Suprapubic skin (tissue), 3 donors: ENCODE results near the gene CSF1.

Source experiments
- EP300 ChIP-seq: sonication (generic); formaldehyde crosslinking; IDR thresholded peaks from one replicate; pipeline ENCODE4 v1.6.1; 2017; ENCODE audit warnings: antibody characterized with exemption
- POLR2A ChIP-seq, 2 donors: fragments of 450-650 bp; IDR thresholded peaks; one replicate each; pipeline ENCODE4 v1.6.1; 2017; ENCODE audit warnings: antibody characterized with exemption in 2 of 2, mild to moderate bottlenecking in 2 of 2, moderate library complexity in 2 of 2
- TF ChIP-seq, protein P1 (sequence below), 2 donors: fragments of 200-600 bp in 1 of 2; fragments of 450-650 bp in 1 of 2; sonication (generic) in 1 of 2; IDR thresholded peaks; one replicate each; pipeline ENCODE4 v1.5.1; 2016 to 2019; ENCODE audit warnings: antibody characterized with exemption in 2 of 2, mild to moderate bottlenecking in 1 of 2, moderate library complexity in 1 of 2

DNA sequence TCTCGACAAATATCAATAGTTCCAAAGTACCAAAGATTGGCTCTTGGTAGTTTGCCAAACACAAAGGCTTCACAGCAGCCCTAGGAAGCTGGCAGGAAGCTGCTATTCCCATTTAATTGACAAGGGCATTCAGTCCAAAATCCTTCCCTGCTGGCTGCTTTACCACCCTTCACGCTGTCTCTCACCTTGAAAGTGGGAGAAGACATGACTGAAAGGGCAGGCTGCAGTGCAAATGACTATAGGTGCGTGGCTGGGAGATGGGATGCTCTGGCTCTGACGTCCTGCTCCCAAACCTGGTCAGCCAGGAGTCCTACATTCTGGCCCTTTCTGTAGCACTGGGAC, 3.8 kb upstream of the CSF1 start:
- TF ChIP-seq, protein P1, sequence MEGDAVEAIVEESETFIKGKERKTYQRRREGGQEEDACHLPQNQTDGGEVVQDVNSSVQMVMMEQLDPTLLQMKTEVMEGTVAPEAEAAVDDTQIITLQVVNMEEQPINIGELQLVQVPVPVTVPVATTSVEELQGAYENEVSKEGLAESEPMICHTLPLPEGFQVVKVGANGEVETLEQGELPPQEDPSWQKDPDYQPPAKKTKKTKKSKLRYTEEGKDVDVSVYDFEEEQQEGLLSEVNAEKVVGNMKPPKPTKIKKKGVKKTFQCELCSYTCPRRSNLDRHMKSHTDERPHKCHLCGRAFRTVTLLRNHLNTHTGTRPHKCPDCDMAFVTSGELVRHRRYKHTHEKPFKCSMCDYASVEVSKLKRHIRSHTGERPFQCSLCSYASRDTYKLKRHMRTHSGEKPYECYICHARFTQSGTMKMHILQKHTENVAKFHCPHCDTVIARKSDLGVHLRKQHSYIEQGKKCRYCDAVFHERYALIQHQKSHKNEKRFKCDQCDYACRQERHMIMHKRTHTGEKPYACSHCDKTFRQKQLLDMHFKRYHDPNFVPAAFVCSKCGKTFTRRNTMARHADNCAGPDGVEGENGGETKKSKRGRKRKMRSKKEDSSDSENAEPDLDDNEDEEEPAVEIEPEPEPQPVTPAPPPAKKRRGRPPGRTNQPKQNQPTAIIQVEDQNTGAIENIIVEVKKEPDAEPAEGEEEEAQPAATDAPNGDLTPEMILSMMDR (IDR thresholded peaks at IDR 0.05) = no peak
- TF ChIP-seq POLR2A (IDR thresholded peaks at IDR 0.05) (no peak), EP300 (no peak)
